ENCODE results near the gene MAST4. TPM values are rescaled to one million over a fixed set of nuclear protein-coding genes. Genes with fewer than 3 reads are reported as not detected.

MAST4 gene
- polyA plus RNA-seq, 12 donors: 9.6 to 89.4 (median 14.1) TPM

DNA sequence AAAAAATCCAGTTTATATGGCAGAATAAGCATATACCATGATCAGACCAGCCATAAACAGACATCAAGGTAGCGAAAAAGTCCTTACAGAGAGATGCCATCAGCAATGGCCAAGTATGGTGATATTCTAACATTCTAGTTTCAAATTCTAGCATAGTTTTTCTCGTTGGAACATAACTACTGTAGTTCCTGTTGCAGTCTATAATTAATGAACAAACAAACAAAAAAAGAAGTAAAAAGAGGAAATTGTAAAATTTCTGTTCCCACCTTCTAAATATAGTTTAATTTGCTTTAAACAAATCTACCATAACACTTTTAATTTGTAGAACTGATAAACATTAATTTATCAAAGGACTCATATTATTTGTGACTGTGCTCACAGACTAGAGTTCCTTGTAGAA lies 610.3 kb downstream of the MAST4 start:
- DNase-seq: no peak

DNA sequence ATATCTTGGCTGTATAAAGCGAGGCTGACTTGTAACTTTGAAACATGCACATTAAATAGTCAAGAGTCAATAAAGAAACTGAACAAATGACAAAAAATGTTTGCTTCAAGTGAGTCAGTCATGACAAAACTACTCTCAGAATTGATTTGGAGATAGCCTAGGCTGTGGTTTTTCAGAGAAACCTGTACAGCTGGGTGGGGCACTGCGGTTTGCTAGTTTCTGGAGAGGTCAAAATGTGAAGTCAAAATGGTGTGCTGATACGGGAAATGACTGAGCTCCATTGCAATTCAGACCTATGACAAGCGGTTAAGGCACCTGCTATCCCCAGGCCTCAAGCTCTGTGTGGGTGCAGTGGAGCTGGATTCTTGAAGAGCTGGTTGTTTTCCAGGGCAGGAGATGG lies 610.7 kb downstream of the MAST4 start:
- no peak for DNase-seq

DNA sequence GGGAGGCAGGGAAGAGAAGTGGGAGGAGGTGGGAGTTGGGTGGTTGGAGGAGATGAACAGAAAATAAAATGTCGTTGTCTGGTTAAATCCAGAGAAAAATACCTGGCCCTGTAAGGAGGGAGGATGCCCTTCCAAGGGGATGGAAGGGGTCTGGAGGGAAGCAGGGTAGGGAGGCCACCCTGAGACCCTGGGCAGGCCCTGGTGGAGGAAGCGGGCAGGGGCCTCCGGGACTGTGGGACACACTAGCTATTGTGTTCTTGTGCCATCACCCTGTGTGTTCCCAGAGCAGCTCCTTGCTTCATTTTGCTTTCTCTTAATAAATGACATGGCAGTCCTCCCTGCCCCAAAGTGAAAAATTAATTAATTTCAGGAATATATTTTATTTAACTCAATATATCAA lies 612.2 kb downstream of the MAST4 start:
- no peak for DNase-seq

DNA sequence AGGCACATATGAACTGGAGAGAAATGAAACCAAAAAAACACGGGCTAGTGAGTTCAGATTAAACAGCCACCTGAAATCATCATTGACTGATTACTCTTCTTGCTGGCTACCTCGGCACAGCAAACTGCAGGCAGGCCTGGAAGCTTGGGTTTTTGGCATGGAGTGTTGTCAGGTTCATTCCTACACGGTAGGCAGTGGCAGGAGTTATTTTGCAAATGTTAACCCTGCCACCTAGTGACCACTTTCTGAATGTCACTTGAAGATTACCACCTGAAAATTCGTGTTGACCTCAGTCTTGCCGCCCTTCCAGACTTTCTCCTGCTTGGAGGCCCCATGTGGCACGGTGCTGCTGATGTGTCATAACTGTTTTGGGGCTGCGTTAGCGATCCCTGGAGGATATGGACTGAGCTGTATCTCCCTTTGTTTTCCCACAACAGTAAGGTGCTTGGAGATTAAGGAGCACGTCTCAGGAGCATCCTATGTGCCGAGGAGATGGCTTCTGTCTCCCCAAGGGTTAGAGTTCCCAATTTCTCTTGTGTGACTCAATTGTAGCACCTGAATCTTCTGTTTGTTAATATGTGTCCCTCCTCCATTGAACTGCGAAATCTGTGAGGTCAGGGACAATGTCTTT lies 613.1 kb downstream of the MAST4 start:
- peak; percentile 78 for DNase-seq

DNA sequence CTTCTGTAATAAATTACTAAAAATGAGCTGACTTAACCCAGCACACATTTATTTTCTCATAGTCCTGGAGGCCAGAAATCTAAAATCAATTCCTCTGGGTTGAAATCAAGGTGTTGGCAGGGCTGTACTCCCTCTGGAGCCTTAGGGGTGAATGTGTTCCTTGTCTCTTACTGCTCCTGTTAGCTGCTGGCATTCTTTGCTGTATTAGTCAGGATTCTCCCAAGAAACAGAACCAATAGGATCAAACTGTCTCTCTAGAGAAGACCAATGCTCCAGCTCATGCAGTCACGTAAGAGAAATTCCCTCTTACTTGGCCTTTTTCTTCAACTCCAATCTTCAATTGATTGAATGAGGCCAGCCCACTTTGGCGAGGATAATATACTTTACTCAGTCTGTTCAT lies 615.7 kb downstream of the MAST4 start:
- no peak for DNase-seq

DNA sequence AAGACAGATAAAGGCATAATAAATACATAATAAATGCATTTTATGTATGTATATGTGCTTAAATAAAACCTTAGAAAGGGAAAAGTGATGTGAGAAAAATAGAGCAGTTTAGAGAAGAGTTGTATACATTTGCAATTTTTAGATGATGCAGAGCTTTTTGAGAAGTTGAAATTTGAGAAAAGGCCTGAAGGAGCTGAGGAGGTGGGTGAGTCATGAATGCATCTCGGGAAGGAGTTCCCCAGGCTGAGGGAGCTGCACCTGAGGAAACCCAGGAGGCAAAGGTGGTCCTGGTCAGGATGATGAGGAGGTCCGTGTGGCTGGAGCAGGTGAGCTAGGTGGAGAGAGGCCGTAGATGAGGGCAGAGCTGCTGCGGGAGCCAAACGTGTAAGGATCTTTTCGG lies 617.8 kb downstream of the MAST4 start:
- no peak for DNase-seq

DNA sequence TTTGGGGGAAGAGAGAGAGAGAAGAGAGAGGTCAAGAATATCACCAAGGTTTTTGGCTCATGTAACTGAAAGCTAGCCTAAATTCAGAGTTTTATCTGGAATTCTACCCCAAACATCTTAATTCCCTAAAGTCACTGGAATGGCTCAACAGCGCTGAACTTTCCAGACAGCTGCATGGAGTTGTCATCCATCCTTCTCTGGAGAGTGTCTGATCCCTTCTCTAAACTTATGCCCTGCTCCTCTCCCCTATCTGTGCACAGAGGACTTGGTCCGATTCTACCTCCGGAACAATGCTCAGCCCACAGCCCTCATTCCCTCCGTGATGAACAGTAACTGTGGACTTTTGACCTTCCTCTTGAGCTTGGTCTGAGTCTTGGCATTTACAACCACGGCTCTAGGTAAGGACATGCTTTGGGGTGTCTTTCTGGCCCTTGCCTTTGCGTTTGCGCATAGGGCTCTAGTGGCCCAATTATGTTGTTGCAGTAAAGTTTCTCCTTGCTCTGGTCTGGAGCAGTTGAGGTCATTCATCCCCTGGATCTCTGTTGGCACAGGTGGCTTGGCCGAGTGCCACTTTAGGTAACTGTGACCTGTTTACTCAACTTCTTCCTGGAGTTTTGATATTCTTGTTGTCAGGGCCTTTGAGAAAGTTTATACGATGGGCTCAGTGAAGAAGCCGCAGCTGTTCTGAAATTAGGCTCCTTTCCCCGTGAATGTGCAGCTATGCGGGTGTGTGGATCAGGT lies 618.7 kb downstream of the MAST4 start:
- DNase-seq: no peak

DNA sequence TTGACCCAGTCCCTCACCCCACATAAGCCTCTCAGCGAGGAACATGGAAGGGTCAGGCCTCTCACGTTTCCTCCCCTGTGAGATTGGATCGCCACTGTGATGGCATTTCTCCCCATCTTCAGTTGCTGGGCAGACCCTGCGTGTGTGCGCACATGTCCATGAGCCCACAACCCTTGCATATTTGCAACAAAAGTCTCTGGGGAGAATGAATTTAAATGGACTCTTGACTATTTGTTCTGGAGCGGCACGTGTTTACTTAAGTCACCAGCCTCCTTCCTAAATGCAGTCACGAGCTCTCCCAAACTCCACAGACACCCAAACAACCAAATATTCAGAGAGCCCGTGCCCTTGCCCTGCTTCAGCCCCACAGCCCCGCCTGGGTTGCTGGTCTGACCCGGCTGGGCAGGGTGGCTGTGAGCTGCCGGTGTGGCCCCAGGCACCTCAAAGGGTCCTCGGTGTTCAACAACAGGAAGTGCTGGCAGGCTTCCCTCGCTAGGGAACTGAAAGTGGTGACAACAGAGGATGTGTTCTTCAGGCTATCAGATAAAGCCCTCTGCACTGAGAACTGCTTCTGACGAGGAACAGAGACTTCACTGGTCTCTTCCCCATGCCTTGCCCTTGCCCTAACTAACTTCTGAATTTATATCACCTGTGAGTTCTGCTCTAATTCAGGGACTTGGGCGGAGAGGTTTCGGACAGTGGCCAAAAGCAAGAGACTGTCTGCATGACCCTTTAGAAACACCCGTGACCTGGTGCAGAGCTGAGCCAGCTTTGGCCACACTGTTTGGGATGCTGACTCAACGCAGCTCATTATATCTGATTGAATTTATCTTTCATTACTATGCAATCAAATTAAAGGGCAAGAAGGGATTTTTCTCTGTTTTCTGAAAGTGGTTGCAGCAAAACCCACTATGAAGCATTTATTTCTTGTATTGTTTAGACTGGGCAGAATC lies 619.6 kb downstream of the MAST4 start:
- DNase-seq: peak; percentile 53

DNA sequence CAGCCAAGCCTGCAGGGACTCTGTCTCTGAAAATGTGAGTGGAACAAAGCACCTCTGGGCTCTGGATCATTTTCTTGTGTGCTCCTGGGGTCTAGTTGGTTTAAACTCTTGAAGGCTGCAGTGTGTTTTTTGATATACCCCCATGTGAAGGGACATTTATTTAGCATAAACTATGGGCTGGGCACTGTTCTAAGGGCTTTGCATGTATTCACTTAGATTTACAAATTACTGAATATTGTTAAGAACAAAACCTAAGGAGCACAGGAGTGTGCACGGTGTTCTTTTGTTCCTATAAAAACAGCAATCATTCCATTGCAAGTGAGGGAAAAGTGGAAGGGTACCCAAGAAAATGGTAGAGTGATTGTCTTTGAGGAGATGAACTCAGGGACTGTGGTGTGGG lies 620.4 kb downstream of the MAST4 start:
- no peak for DNase-seq

Data from muscle of arm (tissue), 12 donors.